Naive thymus-derived CD8-positive, alpha-beta T cell (primary cell): ENCODE results near the gene ARHGEF18. TPM values are rescaled to one million over a fixed set of nuclear protein-coding genes. Genes with fewer than 3 reads are reported as not detected.
"Not testable (repeated sequence)": the region's sequence is repeated elsewhere in the genome, so short reads cannot be mapped to it uniquely, and the experiment has no call there.

ENCODE experiments used
- ATAC-seq, 2 donors: fragments of 150-1000 bp; cut with Tn5 transposase in 1 of 2; sonication (Bioruptor Pico), chemical (Tn5 transposase) in 1 of 2; 1 replicate in 1 of 2; 2 replicates in 1 of 2; pipeline ENCODE4 v1.10.0; 2021; ENCODE audit warnings: mild to moderate bottlenecking in 2 of 2, moderate library complexity in 2 of 2
- POLR2A ChIA-PET: fragments of 350-600 bp; sonication (Branson Sonifier 250); formaldehyde crosslinking; loops from one replicate; lab custom pipeline; 2021; ENCODE audit warnings: antibody characterized with exemption; lab: Charles Lee
- DNase-seq, 10 donors: peaks; one replicate each; pipeline versions ENCODE4 v3.0.0 to v3.0.0-alpha.2; 2020 to 2022
- H3K27ac Mint-ChIP-seq, 10 donors: one replicate each; pipeline ENCODE4 v1.8.0; 2020 to 2022; ENCODE audit warnings: mild to moderate bottlenecking in 10 of 10, mixed read lengths in 10 of 10, moderate library complexity in 4 of 10, inconsistent platforms in 1 of 10
- H3K27me3 Mint-ChIP-seq, 5 donors: one replicate each; pipeline ENCODE4 v1.8.0; 2021 to 2022; ENCODE audit warnings: mixed read lengths in 5 of 5
- H3K36me3 Mint-ChIP-seq, 3 donors: one replicate each; pipeline ENCODE4 v1.8.0; 2020 to 2022; ENCODE audit warnings: mixed read lengths in 3 of 3, mild to moderate bottlenecking in 2 of 3, inconsistent platforms in 1 of 3
- H3K4me1 Mint-ChIP-seq, 4 donors: one replicate each; pipeline ENCODE4 v1.8.0; 2021 to 2022; ENCODE audit warnings: mixed read lengths in 4 of 4
- H3K4me3 Mint-ChIP-seq, 10 donors: one replicate each; pipeline ENCODE4 v1.8.0; 2020 to 2022; ENCODE audit warnings: mild to moderate bottlenecking in 10 of 10, mixed read lengths in 10 of 10, moderate library complexity in 6 of 10, inconsistent platforms in 1 of 10
- H3K9me3 Mint-ChIP-seq, 9 donors: one replicate each; pipeline ENCODE4 v1.8.0; 2020 to 2022; ENCODE audit warnings: mixed read lengths in 9 of 9, mild to moderate bottlenecking in 3 of 9, inconsistent platforms in 1 of 9, moderate library complexity in 1 of 9
- polyA plus RNA-seq, 3 donors: library from polyadenylated mRNA; unstranded; fragments of 300-500 nt; fragmentation: Illumina TruSeq; gene quantifications; one replicate each; pipeline ENCODE4 v1.2.3, GENCODE V29; 2021
- total RNA-seq, 8 experiments: library from RNA in 2 of 8; stranded (reverse) in 2 of 8; gene quantifications; one replicate each; pipeline ENCODE4 v1.2.3 and lab custom pipeline; 2021 to 2026

Gene ARHGEF18
- total and polyA plus RNA-seq, 5 experiments from 2014 or later, result 3.2 to 140 (median 10.6) TPM

GRCh38 chr19:7331446-7331845 lies 17.3 kb upstream of the ARHGEF18 start:
- Mint-ChIP-seq H3K36me3 (no peaks in the 10 kb centered on the region), H3K9me3 (no peaks in the 10 kb centered on the region), H3K27ac (no peak overlapping the region), H3K27me3 (no peaks in the 10 kb centered on the region), H3K4me3 (no peak overlapping the region), H3K4me1 (peaks cover 0 to 23% (median 0%) of the 10 kb centered on the region in 4 donors)
- DNase-seq (no peak), ATAC-seq (no peak)
- POLR2A ChIA-PET, result no interaction called here

GRCh38 chr19:7333198-7334118 lies 15.3 kb upstream of the ARHGEF18 start:
- peaks cover 9 to 42% (median 16%) of the 10 kb centered on the region in 4 donors for H3K4me1 Mint-ChIP-seq
- no peaks in the 10 kb centered on the region for H3K36me3 Mint-ChIP-seq

GRCh38 chr19:7336321-7336973 lies 12.3 kb upstream of the ARHGEF18 start:
- H3K27me3 Mint-ChIP-seq, result no peaks in the 10 kb centered on the region
- ATAC-seq, result no peak

More at GRCh38 chr19:7333198-7334118, 15.3 kb upstream of the ARHGEF18 start:
- no peak overlapping the region for H3K4me3 Mint-ChIP-seq
- ATAC-seq, result no peak
- no peaks in the 10 kb centered on the region for H3K9me3 Mint-ChIP-seq
- POLR2A ChIA-PET, result interaction anchor here (0.6 kb wide), 1 partner anchor 59 kb away, joined by 3 read pairs; no protein-coding TSS in a partner anchor
- no peaks in the 10 kb centered on the region for H3K27me3 Mint-ChIP-seq
- no peak for DNase-seq
- peak overlapping the region in 3 of 10 donors; percentile 11 to 22 (median 12) for H3K27ac Mint-ChIP-seq

GRCh38 chr19:7337380-7338194 lies 11.2 kb upstream of the ARHGEF18 start:
- Mint-ChIP-seq H3K9me3 (no peaks in the 10 kb centered on the region), H3K27ac (peak overlapping the region in 6 of 10 donors; percentile 5 to 65 (median 53))
- POLR2A ChIA-PET, result no interaction called here

More at GRCh38 chr19:7336321-7336973, 12.3 kb upstream of the ARHGEF18 start:
- H3K27ac Mint-ChIP-seq, result peak overlapping the region in 3 of 10 donors; percentile 15 to 72 (median 65)
- DNase-seq, result no peak
- H3K4me3 Mint-ChIP-seq, result no peak overlapping the region
- H3K9me3 Mint-ChIP-seq, result no peaks in the 10 kb centered on the region
- POLR2A ChIA-PET, result interaction anchor here (0.8 to 2.2 kb wide), 3 partner anchors 12 to 19 kb away, joined by 3 to 10 read pairs (median 8); partner anchors contain the start of gene ARHGEF18
- H3K36me3 Mint-ChIP-seq, result no peaks in the 10 kb centered on the region
- peaks cover 17 to 71% (median 28%) of the 10 kb centered on the region in 4 donors for H3K4me1 Mint-ChIP-seq

GRCh38 chr19:7340959-7341837 lies 7.5 kb upstream of the ARHGEF18 start:
- H3K27me3 Mint-ChIP-seq, result no peaks in the 10 kb centered on the region
- ATAC-seq (peak in 1 of 2 donors; percentile 21), DNase-seq (peak; percentile 70 to 90 (median 82))
- H3K9me3 Mint-ChIP-seq, result no peaks in the 10 kb centered on the region
- peaks cover 35 to 86% (median 61%) of the 10 kb centered on the region in 4 donors for H3K4me1 Mint-ChIP-seq
- no peaks in the 10 kb centered on the region for H3K36me3 Mint-ChIP-seq
- H3K27ac Mint-ChIP-seq, result peak overlapping the region; percentile 34 to 91 (median 88)
- POLR2A ChIA-PET, result interaction anchor here (0.9 to 4.7 kb wide), 9 partner anchors 8 to 239 kb away, joined by 3 to 48 read pairs (median 4); partner anchors contain the start of gene ARHGEF18
- peak overlapping the region in 8 of 10 donors; percentile 9 to 53 (median 46) for H3K4me3 Mint-ChIP-seq

More at GRCh38 chr19:7337380-7338194, 11.2 kb upstream of the ARHGEF18 start:
- DNase-seq (peak in 1 of 10 donors; percentile 52), ATAC-seq (peak; percentile 25 to 60)
- Mint-ChIP-seq H3K4me3 (peak overlapping the region in 7 of 10 donors; percentile 23 to 56 (median 39)), H3K36me3 (no peaks in the 10 kb centered on the region), H3K4me1 (peaks cover 19 to 78% (median 35%) of the 10 kb centered on the region in 4 donors), H3K27me3 (no peaks in the 10 kb centered on the region)

- POLR2A ChIA-PET, result interaction anchor here (1.1 to 4.7 kb wide), 5 partner anchors 7 to 15 kb away, joined by 3 to 48 read pairs (median 10); partner anchors contain the start of gene ARHGEF18
- no peak for DNase-seq
- peaks cover 36 to 86% (median 65%) of the 10 kb centered on the region in 4 donors for H3K4me1 Mint-ChIP-seq
- H3K36me3 Mint-ChIP-seq, result no peaks in the 10 kb centered on the region
- H3K9me3 Mint-ChIP-seq, result no peaks in the 10 kb centered on the region
- no peak for ATAC-seq
- H3K27ac Mint-ChIP-seq, result peak overlapping the region in 8 of 10 donors; percentile 14 to 97 (median 66)
- H3K4me3 Mint-ChIP-seq, result peak overlapping the region in 1 of 10 donors; percentile 29
- H3K27me3 Mint-ChIP-seq, result no peaks in the 10 kb centered on the region
Observed at GRCh38 chr19:7342143-7342542, 6.6 kb upstream of the ARHGEF18 start.

GRCh38 chr19:7346488-7346971 lies 2.2 kb upstream of the ARHGEF18 start:
- no peak for ATAC-seq
- POLR2A ChIA-PET, result interaction anchor here (1.6 kb wide), 1 partner anchor 247 kb away, joined by 5 read pairs; no protein-coding TSS in a partner anchor
- H3K27ac Mint-ChIP-seq, result peak overlapping the region; percentile 95 to 100 (median 99)
- H3K36me3 Mint-ChIP-seq, result peaks cover 0 to 16% (median 15%) of the 10 kb centered on the region in 3 donors
- peaks cover 0 to 9% (median under 1%) of the 10 kb centered on the region in 9 donors for H3K9me3 Mint-ChIP-seq
- H3K4me1 Mint-ChIP-seq, result peaks cover 40 to 79% (median 67%) of the 10 kb centered on the region in 4 donors
- H3K4me3 Mint-ChIP-seq, result peak overlapping the region; percentile 92 to 99 (median 98)
- DNase-seq, result no peak
- no peaks in the 10 kb centered on the region for H3K27me3 Mint-ChIP-seq

- POLR2A ChIA-PET, result interaction anchor here (2.9 to 4.8 kb wide), 2 partner anchors 10 to 48 kb away, joined by 15 to 40 read pairs; no protein-coding TSS in a partner anchor
- Mint-ChIP-seq H3K4me1 (peaks cover 43 to 82% (median 71%) of the 10 kb centered on the region in 4 donors), H3K9me3 (peaks cover 0 to 14% (median 4%) of the 10 kb centered on the region in 9 donors), H3K27ac (peak overlapping the region; percentile 95 to 100 (median 99)), H3K36me3 (peaks cover 4 to 21% (median 19%) of the 10 kb centered on the region in 3 donors), H3K4me3 (peak overlapping the region; percentile 92 to 99 (median 98))
- DNase-seq, ATAC-seq, H3K27me3 Mint-ChIP-seq: not testable (repeated sequence)
Observed at GRCh38 chr19:7346997-7347396, 1.7 kb upstream of the ARHGEF18 start.

GRCh38 chr19:7349231-7349591 lies 474 bp downstream of the ARHGEF18 start:
- H3K27ac Mint-ChIP-seq, result peak overlapping the region; percentile 95 to 100 (median 99)

More at GRCh38 chr19:7349231-7349591, 474 bp downstream of the ARHGEF18 start:
- Mint-ChIP-seq H3K4me3 (peak overlapping the region; percentile 94 to 100 (median 96)), H3K36me3 (peaks cover 6 to 40% (median 32%) of the 10 kb centered on the region in 3 donors), H3K9me3 (peaks cover 0 to 16% (median 6%) of the 10 kb centered on the region in 9 donors), H3K4me1 (peaks cover 51 to 85% (median 76%) of the 10 kb centered on the region in 4 donors), H3K27me3 (no peaks in the 10 kb centered on the region)
- POLR2A ChIA-PET, result interaction anchor here (0.5 to 4.8 kb wide), 28 partner anchors 8 to 594 kb away, joined by 3 to 49 read pairs (median 6); partner anchors contain the start of genes INSR, PET100, SNAPC2 and TIMM44
- DNase-seq (no peak), ATAC-seq (peak in 1 of 2 donors; percentile 0)
